Adrenal gland (tissue), 5 donors: ENCODE results near the gene IMPA2.

Experiments used
- POLR2A ChIP-seq, 2 donors: fragments of 450-650 bp; IDR thresholded peaks; one replicate each; pipeline ENCODE4 v1.6.1; 2017; ENCODE audit warnings: antibody characterized with exemption in 2 of 2, mild to moderate bottlenecking in 2 of 2, moderate library complexity in 1 of 2
- TF ChIP-seq, protein P1 (sequence below), 6 experiments: fragments of 450-650 bp in 4 of 6; fragments of 200-600 bp in 2 of 6; sonication (generic) in 1 of 6; IDR thresholded peaks; 1 replicate in 5 of 6; 2 replicates in 1 of 6; pipeline versions ENCODE4 v1.5.1 to v1.8.0; 2016 to 2021; ENCODE audit warnings: antibody characterized with exemption in 6 of 6, mild to moderate bottlenecking in 2 of 6, moderate library complexity in 1 of 6
- donor health status: DM: no; HTN: no; CAD: no.

DNA sequence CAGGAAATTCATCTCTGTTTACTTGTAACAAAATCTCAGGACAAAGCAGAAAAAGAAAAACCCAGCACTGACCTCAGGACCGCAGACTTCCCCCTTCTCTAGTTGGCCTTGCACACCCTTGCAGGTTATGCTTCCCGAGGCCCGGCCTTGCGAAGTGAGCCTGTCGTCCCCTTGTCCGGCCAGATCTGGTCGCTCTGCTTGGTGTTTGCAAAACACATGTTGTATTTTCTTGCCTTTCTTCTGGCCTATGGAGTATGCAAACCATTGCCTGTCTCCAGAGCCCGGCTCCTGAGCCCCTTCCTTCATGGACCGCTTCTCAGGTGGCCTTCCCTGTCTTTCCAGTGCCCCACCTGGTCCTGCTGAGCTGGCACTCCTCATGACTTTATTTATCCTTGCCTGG lies 4.8 kb downstream of the IMPA2 start:
- TF ChIP-seq, protein P1, sequence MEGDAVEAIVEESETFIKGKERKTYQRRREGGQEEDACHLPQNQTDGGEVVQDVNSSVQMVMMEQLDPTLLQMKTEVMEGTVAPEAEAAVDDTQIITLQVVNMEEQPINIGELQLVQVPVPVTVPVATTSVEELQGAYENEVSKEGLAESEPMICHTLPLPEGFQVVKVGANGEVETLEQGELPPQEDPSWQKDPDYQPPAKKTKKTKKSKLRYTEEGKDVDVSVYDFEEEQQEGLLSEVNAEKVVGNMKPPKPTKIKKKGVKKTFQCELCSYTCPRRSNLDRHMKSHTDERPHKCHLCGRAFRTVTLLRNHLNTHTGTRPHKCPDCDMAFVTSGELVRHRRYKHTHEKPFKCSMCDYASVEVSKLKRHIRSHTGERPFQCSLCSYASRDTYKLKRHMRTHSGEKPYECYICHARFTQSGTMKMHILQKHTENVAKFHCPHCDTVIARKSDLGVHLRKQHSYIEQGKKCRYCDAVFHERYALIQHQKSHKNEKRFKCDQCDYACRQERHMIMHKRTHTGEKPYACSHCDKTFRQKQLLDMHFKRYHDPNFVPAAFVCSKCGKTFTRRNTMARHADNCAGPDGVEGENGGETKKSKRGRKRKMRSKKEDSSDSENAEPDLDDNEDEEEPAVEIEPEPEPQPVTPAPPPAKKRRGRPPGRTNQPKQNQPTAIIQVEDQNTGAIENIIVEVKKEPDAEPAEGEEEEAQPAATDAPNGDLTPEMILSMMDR (IDR thresholded peaks at IDR 0.05): no peak
- TF ChIP-seq POLR2A (IDR thresholded peaks at IDR 0.05): no peak
